ENCODE results near the gene CDKN2AIPNL. TPM values are rescaled to one million over a fixed set of nuclear protein-coding genes. Genes with fewer than 3 reads are reported as not detected.
A peak's percentile ranks its signal among the peaks of the same experiment; 100 is the strongest.

CDKN2AIPNL gene
- total RNA-seq, 3 donors from 2014 or later, result 16.0 to 24.4 (median 17.1) TPM

DNA sequence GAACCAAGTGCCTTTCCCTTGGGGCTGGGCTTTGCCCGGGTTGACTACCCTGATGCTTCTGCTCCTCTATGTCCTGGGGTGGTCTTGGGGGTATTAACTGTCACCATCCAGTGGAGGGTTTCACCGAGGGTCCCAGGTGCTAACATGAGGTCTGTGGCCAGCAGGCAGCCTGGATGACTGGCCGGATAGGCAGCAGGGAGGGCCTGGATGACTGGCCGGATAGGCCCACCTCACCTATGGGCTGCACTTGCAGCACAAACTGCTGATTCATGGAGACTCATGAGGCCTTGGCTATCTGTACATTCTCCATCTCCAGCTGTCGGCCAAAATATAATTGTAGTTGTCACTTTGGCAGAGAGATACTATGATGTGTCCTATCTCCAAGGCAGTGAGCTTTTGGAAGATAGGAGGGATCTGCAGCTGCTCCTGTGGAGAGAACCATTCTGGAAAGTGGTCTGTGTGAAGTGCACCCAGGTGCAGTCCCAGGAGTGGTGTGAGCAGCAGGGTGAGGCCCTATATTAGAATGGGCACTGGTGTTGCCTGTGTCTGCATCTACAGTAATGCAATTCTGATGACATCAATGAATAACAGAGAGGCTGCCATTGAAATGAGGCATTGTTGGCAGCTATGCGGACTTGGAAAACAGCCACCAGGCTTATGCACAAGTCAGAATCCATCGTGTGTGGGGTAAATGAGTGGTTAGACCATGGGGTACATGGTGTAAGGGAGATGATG, 26.3 kb upstream of the CDKN2AIPNL start:
- TF ChIP-seq, protein P1, sequence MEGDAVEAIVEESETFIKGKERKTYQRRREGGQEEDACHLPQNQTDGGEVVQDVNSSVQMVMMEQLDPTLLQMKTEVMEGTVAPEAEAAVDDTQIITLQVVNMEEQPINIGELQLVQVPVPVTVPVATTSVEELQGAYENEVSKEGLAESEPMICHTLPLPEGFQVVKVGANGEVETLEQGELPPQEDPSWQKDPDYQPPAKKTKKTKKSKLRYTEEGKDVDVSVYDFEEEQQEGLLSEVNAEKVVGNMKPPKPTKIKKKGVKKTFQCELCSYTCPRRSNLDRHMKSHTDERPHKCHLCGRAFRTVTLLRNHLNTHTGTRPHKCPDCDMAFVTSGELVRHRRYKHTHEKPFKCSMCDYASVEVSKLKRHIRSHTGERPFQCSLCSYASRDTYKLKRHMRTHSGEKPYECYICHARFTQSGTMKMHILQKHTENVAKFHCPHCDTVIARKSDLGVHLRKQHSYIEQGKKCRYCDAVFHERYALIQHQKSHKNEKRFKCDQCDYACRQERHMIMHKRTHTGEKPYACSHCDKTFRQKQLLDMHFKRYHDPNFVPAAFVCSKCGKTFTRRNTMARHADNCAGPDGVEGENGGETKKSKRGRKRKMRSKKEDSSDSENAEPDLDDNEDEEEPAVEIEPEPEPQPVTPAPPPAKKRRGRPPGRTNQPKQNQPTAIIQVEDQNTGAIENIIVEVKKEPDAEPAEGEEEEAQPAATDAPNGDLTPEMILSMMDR (IDR thresholded peaks at IDR 0.05), result no peak
- intact Hi-C loops (cut with DNase I, micrococcal nuclease), result no loop called here
- H3K36me3 ChIP-seq (ENCODE audit: low read depth), result no peaks in the 10 kb centered on the region
- no peak overlapping the region for H3K4me3 ChIP-seq
- DNase-seq (no peak), ATAC-seq (no peak)
- H3K4me1 ChIP-seq (ENCODE audit: low read depth), result peaks cover 31% of the 10 kb centered on the region
- no peaks in the 10 kb centered on the region for H3K9me3 ChIP-seq

DNA sequence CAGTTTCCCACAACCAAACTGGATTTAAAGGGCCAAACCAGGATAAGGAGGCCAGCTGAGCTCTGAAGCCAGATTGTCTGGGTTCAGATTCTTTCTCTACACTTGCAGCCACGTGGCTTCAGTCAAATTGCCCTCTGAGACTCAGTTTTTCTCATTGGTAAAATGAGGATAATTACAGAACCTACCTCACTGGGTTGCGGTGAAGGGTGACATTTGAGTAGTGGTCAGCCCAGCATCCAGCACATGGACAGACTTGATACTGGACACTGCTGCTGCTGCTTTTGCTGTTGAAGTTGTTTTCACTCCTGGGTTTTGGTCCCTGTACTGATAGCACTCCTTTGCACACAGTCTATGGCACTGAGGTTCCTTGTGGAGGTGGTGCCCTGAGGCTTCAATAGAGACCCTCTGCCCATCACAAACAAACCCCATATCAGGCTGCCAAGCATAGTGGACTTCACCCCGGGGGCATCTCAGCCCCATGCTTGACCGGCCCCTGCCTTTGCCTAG, 25.7 kb upstream of the CDKN2AIPNL start:
- no peak overlapping the region for H3K4me3 ChIP-seq
- no peak for DNase-seq
- ATAC-seq, result no peak
- intact Hi-C loops (cut with DNase I, micrococcal nuclease), result no loop called here
- H3K4me1 ChIP-seq (ENCODE audit: low read depth), result peaks cover 31% of the 10 kb centered on the region
- no peaks in the 10 kb centered on the region for H3K9me3 ChIP-seq
- no peaks in the 10 kb centered on the region for H3K36me3 ChIP-seq (ENCODE audit: low read depth)
- TF ChIP-seq, protein P1 (IDR thresholded peaks at IDR 0.05), result no peak

DNA sequence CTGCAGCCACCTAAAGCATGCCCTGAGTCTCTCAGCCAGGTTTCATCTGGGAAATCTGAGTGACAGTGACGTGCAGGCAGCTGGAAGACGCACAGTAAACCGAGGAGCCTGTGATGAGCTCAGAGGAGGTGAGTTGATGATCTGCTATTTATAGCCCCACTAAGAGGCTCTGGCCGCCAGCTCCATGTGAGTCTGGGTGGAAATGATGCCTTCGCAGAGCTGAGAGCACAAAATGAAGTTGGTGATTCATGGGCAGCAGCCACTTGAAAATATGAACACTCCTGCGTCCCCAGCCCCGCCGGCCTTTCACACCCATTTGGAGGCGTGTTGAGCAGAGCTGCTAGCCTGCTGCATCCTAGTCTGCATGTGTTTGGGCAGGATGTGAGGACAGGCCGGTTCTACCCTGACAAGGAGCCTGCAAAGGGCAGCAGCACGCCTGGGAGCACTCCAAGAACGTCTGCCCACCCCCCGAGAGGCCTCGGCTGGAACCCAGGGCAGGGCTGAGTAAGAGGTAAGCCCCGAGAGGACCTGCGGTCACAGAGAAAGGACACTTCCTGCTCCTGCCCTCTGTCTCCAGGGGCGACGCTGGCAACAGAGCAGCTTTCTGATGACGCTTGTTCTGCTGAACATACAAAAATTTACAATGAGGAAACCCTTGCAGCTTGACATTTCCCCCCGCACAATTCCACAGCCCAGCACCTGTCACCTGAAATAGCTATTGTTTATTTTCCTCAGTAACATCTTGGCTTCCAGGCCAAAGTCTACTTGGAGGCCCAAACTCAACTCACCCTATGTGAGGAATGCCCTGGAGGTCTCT, 25.1 kb upstream of the CDKN2AIPNL start:
- TF ChIP-seq, protein P1 (IDR thresholded peaks at IDR 0.05), result no peak

DNA sequence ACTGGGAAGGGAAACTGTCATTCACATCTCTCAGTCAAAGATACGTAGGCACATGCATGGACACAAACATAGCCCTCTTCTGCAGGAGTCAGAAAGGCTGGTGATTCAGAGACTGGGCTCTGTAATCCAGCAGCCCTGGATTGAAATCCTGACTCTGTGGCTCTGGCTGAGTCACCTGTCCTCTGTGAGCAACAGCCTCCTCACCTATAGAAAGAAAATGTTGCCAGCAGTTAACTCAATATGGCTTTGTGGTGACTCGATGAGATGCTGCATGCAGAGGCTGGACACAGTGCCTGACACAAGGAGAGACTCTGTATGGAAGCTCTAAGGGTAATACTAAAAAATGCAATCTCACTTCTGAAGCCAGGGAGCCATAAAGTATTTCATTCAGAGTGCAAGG, 23.9 kb upstream of the CDKN2AIPNL start:
- DNase-seq (no peak), ATAC-seq (peak; percentile 2)
- peaks cover 31% of the 10 kb centered on the region for H3K4me1 ChIP-seq (ENCODE audit: low read depth)
- TF ChIP-seq, protein P1 (IDR thresholded peaks at IDR 0.05), result no peak
- intact Hi-C loops (cut with DNase I, micrococcal nuclease), result no loop called here
- no peaks in the 10 kb centered on the region for H3K9me3 ChIP-seq
- H3K4me3 ChIP-seq, result no peak overlapping the region
- H3K36me3 ChIP-seq (ENCODE audit: low read depth), result no peaks in the 10 kb centered on the region

More for the DNA sequence above, 25.1 kb upstream of the CDKN2AIPNL start:
- H3K4me1 ChIP-seq (ENCODE audit: low read depth), result peaks cover 31% of the 10 kb centered on the region
- no peak overlapping the region for H3K4me3 ChIP-seq
- no peaks in the 10 kb centered on the region for H3K9me3 ChIP-seq
- ATAC-seq, result peak; percentile 90
- peak; percentile 76 to 90 (median 84) for DNase-seq
- intact Hi-C loops (cut with DNase I, micrococcal nuclease), result no loop called here
- no peaks in the 10 kb centered on the region for H3K36me3 ChIP-seq (ENCODE audit: low read depth)

DNA sequence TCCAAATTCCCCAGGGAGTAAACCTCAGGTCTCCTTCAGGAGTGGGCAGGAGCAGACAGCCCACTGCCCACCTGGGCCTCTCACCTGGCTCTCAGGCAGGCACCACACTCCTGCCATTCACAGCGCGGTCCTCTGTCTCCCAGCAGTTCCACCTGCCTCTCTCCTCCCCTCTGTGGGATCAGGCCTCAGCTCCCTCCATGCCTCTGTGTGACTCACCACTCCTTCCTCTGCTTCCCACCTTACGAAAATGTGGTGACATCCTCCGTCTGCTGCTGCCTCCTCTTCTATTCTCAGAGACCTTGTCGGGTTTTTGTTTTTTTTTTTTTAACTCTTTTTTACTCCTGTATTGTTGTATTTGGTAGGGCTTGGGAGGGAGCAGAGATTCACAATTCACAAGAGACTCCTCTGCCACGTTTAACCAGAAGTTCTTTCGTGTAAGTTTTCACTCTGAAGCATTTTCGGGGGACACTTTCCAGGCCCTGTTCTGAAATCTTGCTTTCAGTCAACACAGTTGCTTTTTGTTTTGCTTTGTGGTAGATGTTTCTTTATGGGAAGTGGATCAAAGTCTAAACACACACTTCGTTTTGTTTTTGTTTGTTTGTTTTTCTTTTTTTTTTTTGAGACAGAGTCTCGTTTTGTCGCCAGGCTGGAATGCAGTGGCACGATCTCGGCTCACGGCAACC, 21.1 kb upstream of the CDKN2AIPNL start:
- Histone ChIP-seq H3K9me3 (no peaks in the 10 kb centered on the region), H3K36me3 (ENCODE audit: low read depth) (no peaks in the 10 kb centered on the region), H3K4me3 (no peak overlapping the region), H3K4me1 (ENCODE audit: low read depth) (peaks cover 20% of the 10 kb centered on the region)
- TF ChIP-seq, protein P1 (IDR thresholded peaks at IDR 0.05), result no peak
- intact Hi-C loops (cut with DNase I, micrococcal nuclease), result no loop called here
- no peak for DNase-seq
- ATAC-seq, result no peak

All from mucosa of descending colon (tissue), 3 donors.